GM12872 (cell line): ENCODE measurements around the gene LIN28B.

Experiments used
- TF ChIP-seq, protein P1 (sequence below): IDR thresholded peaks from 3 replicates; pipeline ENCODE4 v1.5.1; 2011; ENCODE audit warnings: low read depth, mild to moderate bottlenecking, low read length, moderate library complexity; ENCODE audit not compliant: insufficient read depth

The LIN28B gene

DNA sequence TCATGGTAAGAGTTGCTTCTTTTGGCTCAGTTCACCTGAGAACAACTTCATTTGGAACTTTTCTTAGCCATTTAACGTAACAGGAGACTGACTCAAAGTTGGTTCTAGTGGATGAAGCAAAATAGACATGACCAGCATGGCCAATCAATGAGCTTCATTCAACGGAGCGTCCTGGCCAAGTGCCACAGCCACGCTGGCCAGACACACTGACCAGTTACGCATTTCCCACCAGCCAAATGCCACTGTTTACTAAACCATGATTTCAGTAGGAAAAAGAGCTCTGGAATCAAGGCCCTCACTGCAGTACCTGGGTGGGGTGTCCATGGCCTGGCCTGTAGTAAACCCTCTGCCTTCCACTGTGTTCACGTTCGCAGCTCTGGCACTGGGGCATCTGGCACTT lies 142.5 kb downstream of the LIN28B start:
- TF ChIP-seq, protein P1, sequence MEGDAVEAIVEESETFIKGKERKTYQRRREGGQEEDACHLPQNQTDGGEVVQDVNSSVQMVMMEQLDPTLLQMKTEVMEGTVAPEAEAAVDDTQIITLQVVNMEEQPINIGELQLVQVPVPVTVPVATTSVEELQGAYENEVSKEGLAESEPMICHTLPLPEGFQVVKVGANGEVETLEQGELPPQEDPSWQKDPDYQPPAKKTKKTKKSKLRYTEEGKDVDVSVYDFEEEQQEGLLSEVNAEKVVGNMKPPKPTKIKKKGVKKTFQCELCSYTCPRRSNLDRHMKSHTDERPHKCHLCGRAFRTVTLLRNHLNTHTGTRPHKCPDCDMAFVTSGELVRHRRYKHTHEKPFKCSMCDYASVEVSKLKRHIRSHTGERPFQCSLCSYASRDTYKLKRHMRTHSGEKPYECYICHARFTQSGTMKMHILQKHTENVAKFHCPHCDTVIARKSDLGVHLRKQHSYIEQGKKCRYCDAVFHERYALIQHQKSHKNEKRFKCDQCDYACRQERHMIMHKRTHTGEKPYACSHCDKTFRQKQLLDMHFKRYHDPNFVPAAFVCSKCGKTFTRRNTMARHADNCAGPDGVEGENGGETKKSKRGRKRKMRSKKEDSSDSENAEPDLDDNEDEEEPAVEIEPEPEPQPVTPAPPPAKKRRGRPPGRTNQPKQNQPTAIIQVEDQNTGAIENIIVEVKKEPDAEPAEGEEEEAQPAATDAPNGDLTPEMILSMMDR = no peak

DNA sequence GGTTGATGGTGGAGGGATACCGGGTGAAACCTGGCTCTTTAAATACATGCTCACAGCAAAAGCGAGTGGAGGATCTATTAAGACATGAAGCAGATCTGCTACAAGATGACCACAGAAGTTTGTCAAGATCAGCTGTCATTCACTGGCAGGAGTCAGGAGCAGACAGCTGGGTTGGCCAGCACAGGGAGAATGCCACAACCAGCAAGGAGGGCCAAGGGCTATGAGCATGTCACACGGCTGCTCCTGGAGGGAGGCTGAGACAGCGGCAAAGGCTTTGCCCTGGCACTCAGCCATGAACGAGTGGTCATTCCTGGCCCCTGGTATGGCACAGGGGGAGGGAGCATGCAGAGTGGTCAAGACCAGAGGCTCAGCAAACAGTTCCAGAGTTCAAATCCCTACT lies 145.3 kb downstream of the LIN28B start:
- TF ChIP-seq, protein P1 = no peak

DNA sequence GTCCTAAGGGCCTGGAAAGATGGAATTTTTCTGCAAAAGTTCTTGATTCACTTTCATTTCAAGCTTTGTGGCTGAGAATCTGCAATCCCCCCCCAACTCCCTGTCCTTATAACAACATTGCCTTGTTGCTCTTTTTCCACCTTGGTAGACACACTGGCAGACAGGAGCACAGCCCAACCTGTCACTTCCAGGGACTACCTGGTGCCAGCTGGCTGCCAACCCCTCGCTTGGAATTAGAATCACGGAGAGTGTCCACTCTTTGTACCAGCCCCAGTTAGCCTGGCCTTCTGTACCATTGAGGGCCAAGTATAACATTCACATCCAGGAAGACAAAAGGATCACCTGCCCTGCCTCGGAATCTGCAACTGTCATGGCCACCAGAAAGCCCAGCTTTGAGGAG lies 148.2 kb downstream of the LIN28B start:
- TF ChIP-seq, protein P1 = no peak

GRCh38 chr6:105106260-105106659 lies 149.4 kb downstream of the LIN28B start:
- TF ChIP-seq, protein P1 = no peak

GRCh38 chr6:105107207-105107606 lies 150.3 kb downstream of the LIN28B start:
- TF ChIP-seq, protein P1 = no peak

GRCh38 chr6:105108631-105109262 lies 151.8 kb downstream of the LIN28B start:
- TF ChIP-seq, protein P1 = no peak

GRCh38 chr6:105109955-105110895 lies 153.3 kb downstream of the LIN28B start:
- TF ChIP-seq, protein P1 = no peak
